GM12878 (cell line): Measurements from ENCODE around the gene RAC2. TPM values are rescaled to one million over a fixed set of nuclear protein-coding genes. Genes with fewer than 3 reads are reported as not detected.

Source experiments
- ATAC-seq: fragments of 200-7000 bp; cut with Tn5 transposase; 3 replicates; pipeline ENCODE4 v1.9.1; 2020; ENCODE audit warnings: mild to moderate bottlenecking, moderate library complexity
- BruUV-seq: library from RNA; stranded (reverse); fragments of 400-500 nt; replicated peaks from 2 replicates; lab custom pipeline; 2021; lab: Mats Ljungman, UMichigan
- CTCF ChIA-PET: fragments of 300-600 bp; sonication (Branson Sonifier 250); formaldehyde crosslinking; extraction: SDS; loops from one replicate; lab custom pipeline; 2021; ENCODE audit warnings: inconsistent platforms; lab: Yijun Ruan, JAX
- POLR2A ChIA-PET: fragments of 350-600 bp; formaldehyde crosslinking; extraction: SDS; loops from one replicate; lab custom pipeline; 2021; ENCODE audit warnings: inconsistent platforms; lab: Charles Lee
- RAD21 ChIA-PET: fragments of 300-600 bp; sonication (Branson Sonifier 250); formaldehyde crosslinking; loops from one replicate; lab custom pipeline; 2023; ENCODE audit warnings: antibody characterized with exemption; ENCODE audit not compliant: unreplicated experiment; lab: Charles Lee
- SMC1A ChIA-PET: fragments of 300-600 bp; sonication (Branson Sonifier 250); formaldehyde crosslinking; loops from one replicate; lab custom pipeline; 2023; ENCODE audit not compliant: unreplicated experiment, uncharacterized antibody; lab: Charles Lee
- DNase-seq: peaks from one replicate; pipeline ENCODE4 v3.0.0-alpha.2; 2011; ENCODE audit warnings: low read depth, low spot score
- FAIRE-seq: peaks from 3 replicates; lab custom pipeline; 2011; peaks lifted over from hg19 to GRCh38; lab: Jason Lieb, UNC
- H2AFZ ChIP-seq: 2 replicates; pipeline ENCODE4 v1.6.0; 2011; ENCODE audit warnings: low read depth, low read length, control low read depth; ENCODE audit not compliant: control insufficient read depth
- H3K27ac ChIP-seq: 2 replicates; pipeline ENCODE4 v1.5.1; 2011; ENCODE audit warnings: control low read depth; ENCODE audit not compliant: control insufficient read depth, insufficient read depth
- H3K27me3 ChIP-seq, 2 experiments: replicated peaks in 1 of 2; 2 replicates each; pipeline versions ENCODE4 v1.6.0 to v1.6.1; 2011; ENCODE audit warnings: low read length in 1 of 2; ENCODE audit not compliant: control insufficient read depth in 2 of 2, insufficient read depth in 2 of 2
- H3K36me3 ChIP-seq, 2 experiments: 2 replicates each; pipeline ENCODE4 v1.5.1; 2011; ENCODE audit warnings: low read length in 1 of 2; ENCODE audit not compliant: control insufficient read depth in 2 of 2, insufficient read depth in 2 of 2
- H3K4me1 ChIP-seq: 2 replicates; pipeline ENCODE4 v1.6.1; 2011; ENCODE audit warnings: mild to moderate bottlenecking, low read length, moderate library complexity, mixed read lengths; ENCODE audit not compliant: control insufficient read depth, insufficient read depth
- H3K4me2 ChIP-seq: 2 replicates; pipeline ENCODE4 v1.6.0; 2011; ENCODE audit warnings: control low read depth; ENCODE audit not compliant: control insufficient read depth, insufficient read depth
- H3K4me3 ChIP-seq: fragments of 200-600 bp; sonication (generic); 2 replicates; pipeline ENCODE4 v1.5.1; 2016
- H3K79me2 ChIP-seq: 2 replicates; pipeline ENCODE4 v1.6.0; 2011; ENCODE audit warnings: low read length; ENCODE audit not compliant: control insufficient read depth, insufficient read depth
- H3K9ac ChIP-seq: 2 replicates; pipeline ENCODE4 v1.8.0; 2011; ENCODE audit warnings: low read length, control low read depth, mixed read lengths; ENCODE audit not compliant: control insufficient read depth, insufficient read depth
- H3K9me3 ChIP-seq: replicated peaks from 3 replicates; pipeline ENCODE4 v1.5.1; 2011; ENCODE audit warnings: mild to moderate bottlenecking, low read length; ENCODE audit not compliant: control insufficient read depth, insufficient read depth
- H4K20me1 ChIP-seq: 2 replicates; pipeline ENCODE4 v1.6.0; 2011; ENCODE audit not compliant: control insufficient read depth, insufficient read depth
- CBX5 ChIP-seq: sonication (generic); IDR thresholded peaks from 2 replicates; pipeline ENCODE4 v1.6.1; 2016; ENCODE audit warnings: low read depth, moderate library complexity, mild to moderate bottlenecking, inconsistent platforms
- DPF2 ChIP-seq: fragments of 450-650 bp; IDR thresholded peaks from 2 replicates; pipeline ENCODE4 v1.6.1; 2017; ENCODE audit warnings: mild to moderate bottlenecking
- ELK1 ChIP-seq: IDR thresholded peaks from 2 replicates; pipeline ENCODE4 v1.6.1; 2012; ENCODE audit warnings: low read depth, low read length, improper control_type of control experiment
- EZH2 ChIP-seq: IDR thresholded peaks from 2 replicates; pipeline ENCODE4 v1.6.1; 2012; ENCODE audit warnings: low read depth, mild to moderate bottlenecking, control low read depth, inconsistent platforms, low read length, borderline replicate concordance; ENCODE audit not compliant: control insufficient read depth
- HDGF ChIP-seq: fragments of 450-650 bp; IDR thresholded peaks from 2 replicates; pipeline ENCODE4 v1.6.1; 2016; ENCODE audit warnings: antibody characterized with exemption
- JUNB ChIP-seq: IDR thresholded peaks from 2 replicates; pipeline ENCODE4 v1.6.1; 2016; ENCODE audit warnings: antibody characterized with exemption, mild to moderate bottlenecking
- KDM1A ChIP-seq: fragments of 200-600 bp; sonication (generic); IDR thresholded peaks from 2 replicates; pipeline ENCODE4 v1.6.1; 2016; ENCODE audit warnings: borderline replicate concordance
- MXI1 ChIP-seq: fragments of 150-350 bp; IDR thresholded peaks from 2 replicates; pipeline ENCODE4 v1.6.1; 2011; ENCODE audit warnings: low read depth, mild to moderate bottlenecking, inconsistent platforms, low read length, improper control_type of control experiment
- POU2F2 ChIP-seq: IDR thresholded peaks from 3 replicates; pipeline ENCODE4 v1.6.1; 2011; ENCODE audit warnings: low read depth, mild to moderate bottlenecking, low read length, borderline replicate concordance
- TCF7 ChIP-seq: IDR thresholded peaks from 2 replicates; pipeline ENCODE4 v1.6.1; 2014; ENCODE audit warnings: antibody characterized with exemption, borderline replicate concordance
- WGBS: methylation state at CpG from one replicate; pipeline ENCODE4 v1.1.6; 2016; ENCODE audit warnings: low lambda C conversion rate; ENCODE audit not compliant: insufficient replicate concordance, insufficient coverage; ENCODE audit errors: missing lambda C conversion rate; 5-methylcytosine and 5-hydroxymethylcytosine counted together
- in situ Hi-C: fragments of 300-500 bp; cut with MboI; formaldehyde crosslinking; loops from 9 replicates; pipeline ENCODE4 v1.14.3; 2018; ENCODE audit warnings: mixed read lengths
- intact Hi-C: fragments of 100-400 bp; cut with micrococcal nuclease; formaldehyde crosslinking; loops from one replicate; pipeline ENCODE4 v1.14.2; 2022; ENCODE audit not compliant: unreplicated experiment
- polyA plus RNA-seq, 11 experiments: library from polyadenylated mRNA; depleted of rRNA in 4 of 11; unstranded in 6 of 11; stranded (reverse) in 5 of 11; fragments of >200 nt; fragmentation: Nextera tagmentation in 4 of 11; fragmentation: Illumina TruSeq in 1 of 11; extraction: Ambion mirVana in 4 of 11; extraction: Trizol in 1 of 11; gene quantifications; 1 replicate in 1 of 11; 2 replicates in 10 of 11; pipeline versions ENCODE4 v1.2.1 to v1.2.3, GENCODE V29; 2011 to 2016; ENCODE audit warnings: inconsistent platforms in 2 of 11, missing spikeins in 2 of 11, low read depth in 1 of 11
- total RNA-seq, 4 experiments: library from RNA; depleted of rRNA in 3 of 4; stranded (reverse); fragments of >200 nt in 3 of 4; fragmentation: Illumina TruSeq in 1 of 4; extraction: Trizol in 1 of 4; gene quantifications; 2 replicates each; pipeline versions ENCODE4 v1.2.1 to v1.2.3, GENCODE V29; 2013 to 2021
- TF ChIP-seq, protein P1 (sequence below): IDR thresholded peaks from 2 replicates; pipeline ENCODE4 v1.6.1; 2012; ENCODE audit warnings: low read depth, low read length, improper control_type of control experiment
- TF ChIP-seq, protein P2 (sequence below): fragments of 450-650 bp; IDR thresholded peaks from 2 replicates; pipeline ENCODE4 v1.6.1; 2014; ENCODE audit warnings: mild to moderate bottlenecking
- TF ChIP-seq, protein P3 (sequence below): fragments of 450-650 bp; IDR thresholded peaks from 2 replicates; pipeline ENCODE4 v1.6.1; 2016; ENCODE audit warnings: mild to moderate bottlenecking, moderate library complexity, borderline replicate concordance

Gene RAC2
- total and polyA plus RNA-seq, 10 of the 15 experiments (the other 5 are each of a cell fraction or from before 2014, with no cell fraction given) = 102 to 386 (median 304) TPM

- BruUV-seq = no TSS peak
- Histone ChIP-seq H3K27me3 (no peaks in the 10 kb centered on the region), H4K20me1 (no peaks in the 10 kb centered on the region), H3K36me3 (no peaks in the 10 kb centered on the region), H3K79me2 (no peaks in the 10 kb centered on the region), H3K27ac (no peak overlapping the region), H3K4me3 (no peak overlapping the region), H3K4me1 (peaks cover 8% of the 10 kb centered on the region; the same call in 1 of the 2 replicates), H3K4me2 (no peak overlapping the region), H3K9ac (no peak overlapping the region)
- DNase-seq (no peak), ATAC-seq (no peak)
- RAD21 ChIA-PET = interaction anchor here (1.2 to 4.9 kb wide), 8 partner anchors 10 to 95 kb away, joined by 5 to 132 read pairs (median 33); partner anchors contain the start of gene RAC2
- in situ Hi-C loops = no loop called here
- CTCF ChIA-PET = interaction anchor here (1.3 to 5.9 kb wide), 16 partner anchors 9 to 309 kb away, joined by 3 to 265 read pairs (median 33); partner anchors contain the start of gene RAC2
- SMC1A ChIA-PET = interaction anchor here (1.1 to 5.9 kb wide), 10 partner anchors 7 to 199 kb away, joined by 3 to 165 read pairs (median 30); partner anchors contain the start of gene RAC2
- TF ChIP-seq, protein P1, sequence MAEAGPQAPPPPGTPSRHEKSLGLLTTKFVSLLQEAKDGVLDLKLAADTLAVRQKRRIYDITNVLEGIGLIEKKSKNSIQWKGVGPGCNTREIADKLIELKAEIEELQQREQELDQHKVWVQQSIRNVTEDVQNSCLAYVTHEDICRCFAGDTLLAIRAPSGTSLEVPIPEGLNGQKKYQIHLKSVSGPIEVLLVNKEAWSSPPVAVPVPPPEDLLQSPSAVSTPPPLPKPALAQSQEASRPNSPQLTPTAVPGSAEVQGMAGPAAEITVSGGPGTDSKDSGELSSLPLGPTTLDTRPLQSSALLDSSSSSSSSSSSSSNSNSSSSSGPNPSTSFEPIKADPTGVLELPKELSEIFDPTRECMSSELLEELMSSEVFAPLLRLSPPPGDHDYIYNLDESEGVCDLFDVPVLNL = no peak
- TF ChIP-seq CBX5 (no peak), ELK1 (no peak), DPF2 (no peak), TCF7 (no peak), HDGF (no peak), MXI1 (no peak), EZH2 (no peak), JUNB (no peak), POU2F2 (no peak), KDM1A (no peak)
- TF ChIP-seq, protein P2, sequence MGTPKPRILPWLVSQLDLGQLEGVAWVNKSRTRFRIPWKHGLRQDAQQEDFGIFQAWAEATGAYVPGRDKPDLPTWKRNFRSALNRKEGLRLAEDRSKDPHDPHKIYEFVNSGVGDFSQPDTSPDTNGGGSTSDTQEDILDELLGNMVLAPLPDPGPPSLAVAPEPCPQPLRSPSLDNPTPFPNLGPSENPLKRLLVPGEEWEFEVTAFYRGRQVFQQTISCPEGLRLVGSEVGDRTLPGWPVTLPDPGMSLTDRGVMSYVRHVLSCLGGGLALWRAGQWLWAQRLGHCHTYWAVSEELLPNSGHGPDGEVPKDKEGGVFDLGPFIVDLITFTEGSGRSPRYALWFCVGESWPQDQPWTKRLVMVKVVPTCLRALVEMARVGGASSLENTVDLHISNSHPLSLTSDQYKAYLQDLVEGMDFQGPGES = no peak
- TF ChIP-seq, protein P3, sequence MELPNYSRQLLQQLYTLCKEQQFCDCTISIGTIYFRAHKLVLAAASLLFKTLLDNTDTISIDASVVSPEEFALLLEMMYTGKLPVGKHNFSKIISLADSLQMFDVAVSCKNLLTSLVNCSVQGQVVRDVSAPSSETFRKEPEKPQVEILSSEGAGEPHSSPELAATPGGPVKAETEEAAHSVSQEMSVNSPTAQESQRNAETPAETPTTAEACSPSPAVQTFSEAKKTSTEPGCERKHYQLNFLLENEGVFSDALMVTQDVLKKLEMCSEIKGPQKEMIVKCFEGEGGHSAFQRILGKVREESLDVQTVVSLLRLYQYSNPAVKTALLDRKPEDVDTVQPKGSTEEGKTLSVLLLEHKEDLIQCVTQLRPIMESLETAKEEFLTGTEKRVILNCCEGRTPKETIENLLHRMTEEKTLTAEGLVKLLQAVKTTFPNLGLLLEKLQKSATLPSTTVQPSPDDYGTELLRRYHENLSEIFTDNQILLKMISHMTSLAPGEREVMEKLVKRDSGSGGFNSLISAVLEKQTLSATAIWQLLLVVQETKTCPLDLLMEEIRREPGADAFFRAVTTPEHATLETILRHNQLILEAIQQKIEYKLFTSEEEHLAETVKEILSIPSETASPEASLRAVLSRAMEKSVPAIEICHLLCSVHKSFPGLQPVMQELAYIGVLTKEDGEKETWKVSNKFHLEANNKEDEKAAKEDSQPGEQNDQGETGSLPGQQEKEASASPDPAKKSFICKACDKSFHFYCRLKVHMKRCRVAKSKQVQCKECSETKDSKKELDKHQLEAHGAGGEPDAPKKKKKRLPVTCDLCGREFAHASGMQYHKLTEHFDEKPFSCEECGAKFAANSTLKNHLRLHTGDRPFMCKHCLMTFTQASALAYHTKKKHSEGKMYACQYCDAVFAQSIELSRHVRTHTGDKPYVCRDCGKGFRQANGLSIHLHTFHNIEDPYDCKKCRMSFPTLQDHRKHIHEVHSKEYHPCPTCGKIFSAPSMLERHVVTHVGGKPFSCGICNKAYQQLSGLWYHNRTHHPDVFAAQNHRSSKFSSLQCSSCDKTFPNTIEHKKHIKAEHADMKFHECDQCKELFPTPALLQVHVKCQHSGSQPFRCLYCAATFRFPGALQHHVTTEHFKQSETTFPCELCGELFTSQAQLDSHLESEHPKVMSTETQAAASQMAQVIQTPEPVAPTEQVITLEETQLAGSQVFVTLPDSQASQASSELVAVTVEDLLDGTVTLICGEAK = no peak
- TF ChIP-seq, all 136 proteins: peak for 0
- POLR2A ChIA-PET = interaction anchor here (1.0 to 2.9 kb wide), 3 partner anchors 16 to 54 kb away, joined by 3 to 51 read pairs (median 5); partner anchors contain the start of gene RAC2
- Histone ChIP-seq H2AFZ (no peak overlapping the region), H3K9me3 (no peaks in the 10 kb centered on the region; the same call in 2 of the 3 replicates)
- FAIRE-seq = no peak
- WGBS = 93% methylated on average over 9 of the region's 9 CpGs
- intact Hi-C loops = loop anchor here (1.0 kb wide), 1 partner anchor 43 kb away; no protein-coding TSS in a partner anchor
These were observed 14.1 kb upstream of the RAC2 start for GRCh38 chr22:37258005-37258752.
